GM21717 (cell line): ENCODE results near the gene HNRNPA2B1.
A peak's percentile ranks its signal among the peaks of the same experiment; 100 is the strongest.
"Not testable (repeated sequence)": the region's sequence is repeated elsewhere in the genome, so short reads cannot be mapped to it uniquely, and the experiment has no call there.

Experiments
- ATAC-seq: cut with Tn5 transposase; IDR thresholded peaks from one replicate; pipeline ENCODE4 v1.9.1; 2021; ENCODE audit warnings: mild to moderate bottlenecking, moderate library complexity; ENCODE audit not compliant: unreplicated experiment

HNRNPA2B1 gene

DNA sequence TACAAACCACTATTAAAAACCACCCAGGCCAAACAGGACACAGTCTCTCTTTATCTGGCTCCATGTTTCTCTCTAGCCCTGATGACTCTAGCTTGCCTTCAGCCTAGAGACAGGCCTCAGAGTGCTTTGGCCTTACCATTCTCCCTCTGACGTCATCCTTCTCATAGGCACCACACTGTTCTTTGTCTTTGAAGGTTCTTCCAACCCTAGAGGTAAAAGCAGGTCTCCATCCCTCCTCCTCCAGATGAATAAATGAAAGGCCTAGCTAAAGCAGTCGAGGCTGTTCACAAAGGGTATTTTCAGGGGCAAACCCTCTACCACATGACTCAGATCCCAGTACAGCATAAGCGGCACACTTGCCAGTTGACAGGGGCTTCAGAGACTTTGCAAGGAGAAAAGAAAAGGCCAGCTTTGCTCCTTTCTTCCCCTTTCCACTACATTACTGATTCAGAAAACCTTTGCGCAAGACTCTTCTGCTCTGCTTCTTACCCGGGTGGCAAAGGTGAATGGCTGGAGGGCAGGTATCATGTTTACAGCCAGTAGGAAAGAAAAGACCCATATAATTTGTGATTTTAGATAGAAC, 33.8 kb downstream of the HNRNPA2B1 start:
- ATAC-seq = peak; percentile 55

DNA sequence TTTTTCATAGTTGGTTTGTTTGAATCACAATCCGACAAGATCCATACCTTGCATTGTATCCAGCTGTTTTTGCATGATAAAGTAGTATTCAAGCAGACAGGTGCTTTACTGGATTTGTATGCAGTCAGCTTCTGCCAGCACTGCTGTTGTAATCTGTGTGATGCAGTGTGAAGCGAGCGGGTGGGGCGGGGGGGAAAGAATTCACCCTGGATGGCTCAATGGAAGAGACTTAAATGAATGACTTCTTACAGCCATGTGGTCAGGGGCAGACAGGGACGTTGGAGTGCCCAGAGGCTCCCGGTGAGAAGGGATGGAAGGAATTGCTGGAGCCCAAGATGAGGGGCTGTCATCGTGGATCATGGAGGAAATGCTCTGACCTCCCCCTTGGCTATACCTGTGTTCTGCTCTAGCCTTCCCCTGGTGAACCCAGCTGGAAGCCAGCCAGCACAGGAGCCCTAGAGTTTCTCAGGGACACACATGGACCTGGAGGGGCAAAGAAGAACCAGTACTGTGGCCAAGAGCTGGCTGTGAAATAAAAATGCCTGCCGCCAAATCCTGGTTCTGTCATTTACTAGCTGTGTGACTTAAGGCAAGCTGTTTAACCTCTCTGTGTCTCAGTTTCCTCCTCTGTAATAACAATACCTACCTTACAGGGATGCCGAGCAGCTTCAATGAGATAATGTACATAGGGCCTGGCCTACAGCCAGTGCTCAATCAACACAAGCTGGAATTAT, 34.4 kb downstream of the HNRNPA2B1 start:
- no peak for ATAC-seq

DNA sequence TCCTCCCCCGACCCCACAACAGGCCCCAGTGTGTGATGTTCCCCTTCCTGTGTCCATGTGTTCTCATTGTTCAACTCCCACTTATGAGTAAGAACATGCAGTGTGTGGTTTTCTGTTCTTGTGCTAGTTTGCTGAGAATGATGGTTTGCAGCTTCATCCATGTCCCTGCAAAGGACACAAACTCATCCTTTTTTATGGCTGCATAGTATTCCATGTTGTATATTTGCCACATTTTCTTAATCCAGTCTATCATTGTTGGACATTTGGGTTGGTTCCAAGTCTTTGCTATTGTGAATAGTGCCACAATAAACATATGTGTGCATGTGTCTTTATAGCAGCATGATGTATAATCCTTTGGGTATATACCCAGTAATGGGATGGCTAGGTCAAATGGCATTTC, 36.7 kb downstream of the HNRNPA2B1 start:
- not testable (repeated sequence) for ATAC-seq

DNA sequence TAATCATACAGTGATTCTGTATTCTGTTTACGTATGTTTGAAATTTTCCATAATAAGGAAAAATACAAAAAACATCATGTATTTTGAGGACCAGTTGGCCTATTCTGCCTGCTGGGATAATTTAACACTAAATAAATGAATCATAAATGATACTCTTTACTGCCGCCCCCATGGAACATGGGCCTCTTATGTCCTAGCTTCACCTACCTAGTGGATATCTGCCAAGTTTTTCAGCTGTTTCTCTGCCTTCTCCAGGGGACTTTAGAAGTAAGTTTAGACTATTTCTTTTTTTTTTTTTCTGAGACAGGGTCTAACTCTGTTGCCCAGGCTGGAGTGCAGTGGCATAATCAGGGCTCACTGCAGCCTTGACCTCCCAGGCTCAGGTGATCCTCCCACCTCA, 38.1 kb downstream of the HNRNPA2B1 start:
- no peak for ATAC-seq

DNA sequence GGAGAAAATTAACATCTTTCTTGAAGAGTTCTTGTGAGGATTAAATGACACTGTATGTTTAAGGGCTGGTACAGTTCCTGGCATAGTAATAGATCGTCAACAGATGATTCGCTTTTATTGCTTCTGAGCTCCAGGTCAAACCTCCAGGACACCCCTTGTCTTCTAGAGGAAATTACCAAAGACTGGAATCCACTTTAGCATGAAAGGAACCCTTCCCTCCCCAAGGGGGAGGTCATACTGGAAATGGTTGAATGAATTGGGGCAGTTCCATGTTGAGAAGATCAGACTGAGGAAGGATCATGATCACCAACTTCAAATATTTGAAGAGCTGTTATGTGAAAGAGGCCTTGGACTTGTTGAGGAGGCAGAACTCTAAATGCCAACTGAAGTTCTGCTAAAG, 39.6 kb downstream of the HNRNPA2B1 start:
- no peak for ATAC-seq

DNA sequence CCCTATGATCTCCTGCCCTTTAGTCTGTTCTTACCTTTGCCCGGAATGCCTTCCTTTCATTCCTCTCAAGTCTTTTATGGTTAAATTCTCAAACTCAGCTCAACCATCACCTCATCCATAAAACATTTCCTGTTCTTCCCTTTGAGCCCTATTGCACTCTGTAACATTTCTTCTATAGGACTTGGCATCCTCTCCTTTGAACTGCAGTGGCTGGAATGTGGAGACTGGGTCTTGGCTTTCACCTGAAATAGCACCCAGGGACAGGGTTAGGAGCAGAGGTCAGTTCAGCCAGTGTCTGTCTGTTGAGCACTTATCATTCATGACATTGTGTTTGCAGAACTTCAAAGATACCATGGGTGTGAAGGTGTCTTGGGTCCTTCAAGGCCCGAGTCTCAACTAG, 41.3 kb downstream of the HNRNPA2B1 start:
- ATAC-seq = no peak

DNA sequence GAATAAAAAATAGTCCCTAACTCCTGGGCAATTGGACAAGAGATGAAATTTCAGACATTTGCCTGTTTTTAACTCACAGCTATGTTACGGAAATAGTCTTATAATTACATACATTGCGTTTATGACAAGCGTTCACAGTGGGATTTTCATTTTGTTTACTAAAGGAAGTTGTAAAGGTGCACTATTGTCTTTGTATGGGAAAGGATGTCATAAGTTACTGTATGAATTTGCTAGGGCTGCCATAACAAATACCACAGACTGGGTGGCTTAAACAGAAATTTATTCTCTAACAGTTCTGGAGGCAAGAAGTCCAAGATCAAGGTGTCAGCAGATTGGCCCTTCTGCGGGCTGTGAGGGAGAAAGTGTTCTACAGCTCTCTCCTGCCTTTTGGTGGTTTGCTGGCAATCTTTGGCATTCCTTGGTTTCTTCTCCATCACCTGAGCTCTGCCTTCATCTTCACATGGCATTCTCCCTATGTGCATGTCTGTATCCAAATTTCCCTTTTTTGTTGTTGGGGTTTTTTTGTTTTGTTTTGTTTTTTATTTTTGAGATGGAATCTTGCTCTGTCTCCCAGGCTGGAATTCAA, 42.9 kb downstream of the HNRNPA2B1 start:
- no peak for ATAC-seq

DNA sequence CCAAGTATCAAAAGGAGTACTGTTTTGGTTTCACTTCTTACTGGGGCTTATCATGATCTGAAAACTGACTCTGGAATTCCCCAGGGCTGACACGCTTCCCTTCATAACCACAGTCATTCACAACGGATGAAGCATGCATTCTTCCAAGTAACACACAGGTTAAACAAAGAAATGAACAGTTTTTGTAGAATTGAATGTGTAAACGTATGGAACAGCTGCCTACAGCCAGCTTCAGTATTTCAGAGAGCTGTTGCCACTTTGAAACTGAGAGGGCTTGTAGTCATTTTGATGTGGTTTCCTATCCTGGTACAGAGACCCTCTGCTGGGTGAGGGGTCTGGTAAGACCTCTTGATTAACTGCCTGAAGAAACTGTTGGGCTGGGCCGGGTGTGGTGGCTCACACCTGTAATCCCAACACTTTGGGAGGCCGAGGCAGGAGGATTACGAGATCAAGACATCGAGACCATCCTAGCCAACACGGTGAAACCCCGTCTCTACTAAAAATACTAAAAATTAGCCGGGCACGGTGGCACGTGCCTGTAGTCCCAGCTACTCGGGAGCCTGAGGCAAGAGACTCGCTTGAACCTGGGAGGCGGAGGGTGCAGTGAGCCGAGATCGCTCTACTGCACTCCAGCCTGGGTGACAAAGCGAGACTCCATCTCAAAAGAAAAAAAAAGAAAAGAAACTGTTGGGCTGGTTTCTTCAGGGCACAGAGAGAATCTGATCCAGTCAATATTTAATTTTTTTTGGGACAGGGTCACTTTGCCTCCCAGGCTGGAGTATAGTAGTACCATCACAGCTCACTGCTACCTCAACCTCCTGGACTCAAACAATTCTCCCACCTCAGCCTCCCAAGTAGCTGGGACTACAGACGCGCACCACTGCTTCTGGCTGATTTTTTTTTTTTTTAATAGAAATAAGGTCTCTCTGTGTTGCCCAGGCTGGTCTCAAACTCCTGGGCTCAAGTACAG, 43.8 kb downstream of the HNRNPA2B1 start:
- ATAC-seq = peak; percentile 42

DNA sequence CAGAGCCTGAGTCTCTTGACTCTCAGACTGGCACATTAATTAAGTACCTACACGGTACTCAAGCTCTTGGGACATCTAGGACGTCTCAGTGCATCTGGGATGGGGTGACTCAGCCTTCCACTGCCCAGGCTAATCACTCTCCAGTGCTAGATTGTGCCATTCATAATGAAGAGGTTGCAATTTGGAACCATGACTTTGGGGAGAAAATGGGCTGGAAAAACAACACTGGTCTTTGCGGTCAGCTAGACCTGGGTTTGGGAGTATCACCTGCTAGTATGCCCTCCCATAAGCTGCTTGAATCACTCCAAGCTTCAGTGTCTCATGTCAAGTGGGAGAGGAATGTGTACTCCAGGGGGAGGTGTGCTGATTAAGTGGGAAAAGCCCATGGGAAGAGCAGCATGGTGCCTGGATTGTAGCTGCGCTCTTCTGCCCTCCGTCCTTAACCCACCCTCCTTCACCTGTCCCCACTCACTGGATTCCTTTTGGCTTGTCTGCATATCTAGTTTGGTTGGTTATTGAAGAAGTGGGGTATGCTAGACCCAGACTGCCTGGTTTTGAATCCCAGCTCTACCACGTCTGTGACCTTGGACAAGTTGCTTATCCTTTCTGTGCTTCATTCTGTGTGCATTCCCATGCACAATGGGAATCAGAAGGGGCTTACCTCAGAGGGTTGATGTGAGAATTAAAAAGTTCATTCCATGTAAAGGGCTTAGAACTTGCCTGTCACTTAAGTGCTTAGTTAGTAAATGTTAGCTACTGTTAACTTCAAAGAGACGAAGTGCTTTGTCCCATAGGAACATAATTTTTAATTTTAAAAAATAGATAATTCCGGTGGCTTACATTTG, 44.8 kb downstream of the HNRNPA2B1 start:
- ATAC-seq = no peak

DNA sequence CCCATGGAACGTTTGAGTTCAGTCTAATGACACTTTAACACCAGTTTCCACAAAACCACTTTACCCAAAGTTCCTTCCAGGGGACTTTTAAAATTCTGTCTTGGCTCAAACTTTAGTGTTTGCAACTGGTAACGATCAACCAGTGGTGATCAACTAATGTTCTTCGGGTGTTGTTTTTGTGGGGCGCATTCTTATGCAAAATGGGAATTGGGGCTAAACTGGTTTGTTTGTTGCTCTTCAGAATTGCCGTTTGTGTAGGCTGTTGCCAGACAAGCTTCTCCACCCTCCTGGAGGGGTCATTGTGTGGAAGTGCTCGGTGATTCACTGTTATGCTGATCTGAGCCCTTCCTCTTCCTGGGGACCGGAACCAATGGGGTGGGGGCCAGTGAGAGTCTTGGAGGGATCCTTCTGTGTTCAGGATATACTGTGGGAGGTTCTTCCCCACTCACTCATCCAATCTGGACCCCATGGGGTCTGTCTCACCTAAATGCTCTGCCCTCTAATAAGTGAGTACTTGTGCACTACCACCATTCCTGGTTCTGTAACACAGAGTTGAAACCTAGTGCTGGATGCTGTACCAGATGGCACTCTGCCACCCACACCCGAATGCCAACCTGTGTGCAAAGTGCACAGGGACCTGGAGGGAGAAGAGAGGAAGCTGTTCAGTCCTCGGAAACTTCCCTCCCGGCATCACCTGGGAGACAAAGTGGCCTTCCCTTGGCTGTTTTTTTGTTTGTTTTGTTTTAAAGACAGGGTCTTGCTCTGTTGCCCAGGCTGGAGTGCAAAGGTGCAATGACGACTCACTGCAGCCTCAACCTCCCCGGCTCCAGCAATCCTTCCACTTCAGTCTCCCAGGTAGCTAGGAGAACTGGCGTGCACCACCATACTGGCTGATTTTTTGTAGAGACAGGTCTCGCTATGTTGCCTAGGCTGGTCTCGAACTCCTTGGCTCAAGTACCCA, 46.4 kb downstream of the HNRNPA2B1 start:
- no peak for ATAC-seq

DNA sequence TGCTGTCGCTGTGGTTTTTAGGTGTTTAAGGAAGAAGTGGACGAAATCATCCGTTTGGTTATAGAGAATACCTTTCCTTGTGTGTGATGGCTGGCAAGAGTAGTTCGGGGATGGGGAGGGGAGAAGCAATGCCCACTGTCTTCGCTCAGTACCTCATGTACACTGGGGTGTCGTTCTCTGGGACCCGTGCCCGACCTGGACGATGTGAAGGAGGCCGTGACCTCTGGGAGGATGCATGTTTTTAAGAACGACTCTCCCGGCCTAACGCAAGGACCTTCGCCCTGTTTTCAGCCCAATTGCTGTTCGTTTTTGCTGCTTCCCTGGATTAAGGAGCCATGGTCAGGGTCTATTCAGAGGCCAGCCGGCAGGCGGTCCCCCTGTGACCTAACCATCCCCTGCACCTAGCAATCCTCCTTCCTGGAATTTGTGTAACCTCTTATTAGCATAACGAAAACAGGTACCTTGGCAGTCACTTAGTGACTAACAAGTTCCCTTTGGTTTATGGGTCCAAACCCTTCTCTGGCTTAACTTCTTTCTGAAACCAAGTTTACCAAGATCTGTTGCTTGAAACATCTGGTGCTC, 47.2 kb downstream of the HNRNPA2B1 start:
- no peak for ATAC-seq

DNA sequence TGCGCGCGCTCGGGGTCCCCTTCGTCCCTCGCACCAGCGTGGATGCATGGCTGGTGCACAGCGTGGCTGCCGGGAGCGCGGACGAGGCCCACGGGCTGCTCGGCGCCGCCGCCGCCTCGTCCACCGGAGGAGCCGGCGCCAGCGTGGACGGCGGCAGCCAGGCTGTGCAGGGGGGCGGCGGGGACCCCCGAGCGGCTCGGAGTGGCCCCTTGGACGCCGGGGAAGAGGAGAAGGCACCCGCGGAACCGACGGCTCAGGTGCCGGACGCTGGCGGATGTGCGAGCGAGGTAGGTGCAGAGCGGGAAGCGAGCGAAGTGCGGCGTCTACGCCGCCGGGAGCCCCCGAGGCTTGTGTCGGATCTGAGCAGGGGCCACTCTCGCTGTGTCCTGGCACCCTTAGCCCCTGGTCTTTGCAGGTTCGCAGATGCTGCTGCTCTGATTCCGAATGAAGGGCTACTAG, 47.7 kb downstream of the HNRNPA2B1 start:
- peak; percentile 26 for ATAC-seq

DNA sequence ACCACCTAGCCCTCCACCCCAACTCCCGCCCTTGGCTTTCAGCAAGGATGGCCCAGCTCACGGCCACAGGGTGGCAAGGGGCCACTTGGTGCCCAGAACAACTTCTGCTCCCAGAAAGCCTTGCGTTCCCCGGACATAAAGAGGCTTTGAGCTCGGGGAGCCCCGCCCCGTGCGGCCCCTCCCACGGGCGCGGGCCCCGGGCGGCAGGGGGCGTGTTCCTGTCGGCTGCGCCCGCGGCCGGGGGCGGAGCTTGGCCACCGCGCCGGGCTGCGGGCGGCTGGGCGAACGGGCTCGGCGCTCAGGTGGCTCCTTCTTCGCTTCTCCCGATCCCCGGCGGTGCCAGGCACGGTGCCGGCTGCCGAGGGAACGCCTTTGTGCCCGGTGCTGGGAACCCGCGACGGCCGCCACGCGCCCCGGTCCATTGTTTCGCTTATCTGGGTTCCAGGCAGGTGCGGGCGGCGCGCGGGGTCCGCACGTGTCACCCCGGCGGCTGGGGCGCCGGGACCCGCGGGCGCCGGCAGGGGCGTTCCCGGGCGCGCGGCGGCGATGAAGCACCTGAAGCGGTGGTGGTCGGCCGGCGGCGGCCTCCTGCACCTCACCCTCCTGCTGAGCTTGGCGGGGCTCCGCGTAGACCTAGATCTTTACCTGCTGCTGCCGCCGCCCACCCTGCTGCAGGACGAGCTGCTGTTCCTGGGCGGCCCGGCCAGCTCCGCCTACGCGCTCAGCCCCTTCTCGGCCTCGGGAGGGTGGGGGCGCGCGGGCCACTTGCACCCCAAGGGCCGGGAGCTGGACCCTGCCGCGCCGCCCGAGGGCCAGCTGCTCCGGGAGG, 48.4 kb downstream of the HNRNPA2B1 start, which contains the start of gene NFE2L3:
Gene NFE2L3 (plus strand): TSS at position 246 of the 829 bp plus-strand sequence. CDS start 301 bp downstream, at position 547.
- peak; percentile 56 for ATAC-seq

DNA sequence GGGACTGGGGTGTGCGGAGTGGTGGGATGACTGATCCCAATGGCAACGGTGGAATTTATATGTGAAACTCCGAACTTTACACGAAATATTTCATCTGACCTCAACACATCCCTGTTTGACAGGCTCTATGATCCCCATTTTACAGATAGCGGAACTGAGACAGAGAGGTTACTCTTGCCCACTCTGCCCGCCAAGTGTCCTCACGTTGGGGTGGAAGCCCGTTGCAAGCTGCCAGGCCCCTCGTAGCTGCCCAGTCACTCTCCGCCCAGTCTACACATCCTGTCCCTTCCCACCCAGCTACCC, 48.9 kb downstream of the HNRNPA2B1 start:
- ATAC-seq = no peak

DNA sequence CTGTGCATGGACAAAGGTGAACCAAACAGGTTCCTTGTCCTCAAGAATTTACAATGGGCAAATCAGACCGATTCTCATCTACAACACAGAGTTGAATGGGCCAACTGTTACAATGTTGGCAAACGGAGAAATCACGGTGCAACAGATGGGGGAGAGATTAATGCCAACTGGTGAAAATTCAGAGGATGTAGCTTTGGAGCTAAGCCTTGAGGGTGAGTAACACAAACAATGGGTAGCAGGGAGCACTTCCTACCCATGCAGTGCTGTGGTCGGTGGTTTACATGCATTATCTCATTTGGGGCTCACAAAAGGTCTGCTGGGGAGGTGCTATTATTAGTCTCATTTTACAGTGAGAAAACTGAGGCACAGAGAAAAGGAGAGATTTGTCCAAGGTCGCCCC, 49.5 kb downstream of the HNRNPA2B1 start:
- no peak for ATAC-seq

DNA sequence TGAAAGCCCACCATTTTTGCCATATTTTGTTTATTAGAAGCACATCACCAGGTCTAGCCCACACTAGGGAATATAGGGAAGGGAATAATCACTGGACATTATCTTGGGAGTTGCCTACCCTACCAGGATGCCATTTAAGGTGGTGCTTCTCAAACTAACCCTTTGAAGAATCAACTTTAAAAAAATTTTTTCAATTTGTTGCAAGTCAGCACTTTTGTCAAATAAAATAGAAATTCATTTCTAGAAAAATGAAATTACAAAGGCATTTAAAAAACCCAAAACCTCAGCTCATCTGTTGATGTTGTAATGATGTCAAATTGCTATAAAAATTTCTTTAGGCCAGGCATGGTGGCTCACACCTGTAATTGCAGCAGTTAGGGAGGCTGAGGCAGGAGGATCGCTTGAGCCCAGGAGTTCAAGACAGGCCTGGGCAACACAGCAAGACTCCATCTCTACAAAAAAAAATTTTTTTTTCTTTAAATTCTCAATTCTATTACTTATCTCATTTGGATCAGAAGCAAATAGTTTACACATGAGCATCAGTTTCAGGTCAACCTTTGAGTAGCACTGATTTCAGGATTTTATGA, 51.1 kb downstream of the HNRNPA2B1 start:
- no peak for ATAC-seq

DNA sequence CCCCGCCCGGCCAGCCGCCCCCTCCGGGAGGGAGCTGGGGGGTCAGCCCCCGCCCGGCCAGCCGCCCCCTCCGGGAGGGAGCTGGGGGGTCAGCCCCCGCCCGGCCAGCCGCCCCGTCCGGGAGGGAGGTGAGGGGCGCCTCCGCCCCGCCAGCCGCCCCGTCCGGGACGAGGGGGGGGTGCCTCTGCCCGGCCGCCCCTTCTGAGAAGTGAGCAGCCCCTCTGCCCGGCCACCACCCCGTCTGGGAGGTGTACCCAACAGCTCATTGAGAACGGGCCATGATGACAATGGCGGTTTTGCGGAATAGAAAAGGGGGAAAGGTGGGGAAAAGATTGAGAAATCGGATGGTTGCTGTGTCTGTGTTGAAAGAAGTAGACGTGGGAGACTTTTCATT, 52.2 kb downstream of the HNRNPA2B1 start:
- ATAC-seq = not testable (repeated sequence)
